HT-29 (cell line): ENCODE data around the gene PEX14. TPM values are rescaled to one million over a fixed set of nuclear protein-coding genes. Genes with fewer than 3 reads are reported as not detected.

ENCODE experiments used
- DNase-seq: peaks from one replicate; pipeline ENCODE4 v3.0.0-alpha.2; 2015; ENCODE audit warnings: low spot score
- total RNA-seq: library from RNA; depleted of rRNA; stranded (reverse); fragments of >200 nt; shearing (Covaris generic); gene quantifications from 2 replicates; pipeline ENCODE4 v1.2.3, GENCODE V29; 2014

The PEX14 gene
- total RNA-seq, 1 experiment from 2014 or later: 22.2 TPM

DNA sequence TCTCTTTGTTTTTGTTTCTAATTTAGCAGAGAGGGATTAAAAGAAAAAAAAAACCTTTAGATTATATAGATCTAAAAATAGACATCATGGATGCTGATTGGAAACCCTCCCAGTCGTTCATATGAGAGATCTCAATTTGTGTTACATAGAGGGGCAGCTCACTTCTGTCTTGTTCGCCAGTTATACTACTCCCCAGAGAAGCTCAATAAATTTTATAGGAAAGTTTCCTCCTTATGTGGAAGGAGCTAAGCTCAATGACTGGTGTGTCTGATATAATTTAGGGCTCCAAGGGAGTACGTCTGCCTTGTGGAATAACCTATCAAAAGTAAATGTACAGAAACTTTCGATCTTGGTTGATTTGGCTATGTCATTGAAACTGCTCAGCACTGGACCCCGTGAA, 117.6 kb downstream of the PEX14 start:
- no peak for DNase-seq

DNA sequence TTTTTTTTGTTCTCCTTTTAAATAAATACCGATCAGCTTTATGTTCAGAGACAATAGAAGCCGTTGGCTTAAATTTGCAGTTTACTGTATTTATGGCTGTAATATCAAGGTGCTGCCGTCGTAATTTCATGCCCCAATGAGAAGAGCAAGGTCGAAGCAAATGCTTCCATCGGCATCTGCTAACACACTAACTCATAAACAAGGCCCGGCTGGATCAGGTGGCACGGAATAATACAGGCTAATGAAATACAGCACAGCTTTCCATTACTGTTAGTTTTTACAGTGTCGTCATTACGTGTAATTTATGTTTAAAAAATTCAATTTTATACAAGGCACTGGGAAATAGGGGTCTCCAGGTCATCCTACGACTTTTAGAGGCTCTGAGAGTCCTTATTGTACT, 119.0 kb downstream of the PEX14 start:
- no peak for DNase-seq

- no peak for DNase-seq
These were observed 120.0 kb downstream of the PEX14 start for GRCh38 chr1:10594595-10595223.

- no peak for DNase-seq
These were observed 122.0 kb downstream of the PEX14 start for GRCh38 chr1:10596780-10597179.

GRCh38 chr1:10597492-10598388, 123.0 kb downstream of the PEX14 start:
- no peak for DNase-seq

- DNase-seq: peak; percentile 17
These were observed 123.6 kb downstream of the PEX14 start for GRCh38 chr1:10598389-10598702.

DNA sequence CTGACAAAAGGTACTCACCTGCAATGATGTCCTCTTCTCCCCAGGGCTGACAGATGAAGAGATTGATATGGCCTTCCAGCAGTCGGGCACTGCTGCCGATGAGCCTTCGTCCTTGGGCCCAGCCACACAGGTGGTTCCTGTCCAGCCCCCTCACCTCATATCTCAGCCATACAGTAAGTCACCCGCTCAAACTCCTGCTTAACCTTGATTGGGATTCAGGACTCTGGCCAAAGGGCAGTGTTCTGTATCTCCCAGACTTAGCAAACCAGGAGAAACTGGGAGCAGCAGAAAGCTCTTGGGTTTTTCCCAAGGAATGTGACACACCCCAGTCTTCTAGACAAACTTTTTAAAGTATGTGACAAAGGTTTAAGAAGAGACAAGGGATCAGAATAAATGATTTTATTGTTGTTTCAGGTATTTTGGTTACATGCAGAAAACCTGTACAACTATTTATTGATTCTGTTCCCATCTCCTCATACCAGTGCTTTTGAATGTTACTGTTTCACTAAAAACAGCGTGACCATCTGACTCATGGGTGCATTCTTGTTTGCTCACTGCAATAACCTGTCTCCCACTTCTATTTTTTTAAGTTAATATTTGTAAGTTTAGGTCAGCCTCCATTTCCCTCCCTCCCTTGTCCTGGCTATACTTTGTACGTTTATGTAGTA, 124.6 kb downstream of the PEX14 start:
- peak; percentile 56 for DNase-seq

GRCh38 chr1:10601342-10602070, 126.8 kb downstream of the PEX14 start:
- no peak for DNase-seq

DNA sequence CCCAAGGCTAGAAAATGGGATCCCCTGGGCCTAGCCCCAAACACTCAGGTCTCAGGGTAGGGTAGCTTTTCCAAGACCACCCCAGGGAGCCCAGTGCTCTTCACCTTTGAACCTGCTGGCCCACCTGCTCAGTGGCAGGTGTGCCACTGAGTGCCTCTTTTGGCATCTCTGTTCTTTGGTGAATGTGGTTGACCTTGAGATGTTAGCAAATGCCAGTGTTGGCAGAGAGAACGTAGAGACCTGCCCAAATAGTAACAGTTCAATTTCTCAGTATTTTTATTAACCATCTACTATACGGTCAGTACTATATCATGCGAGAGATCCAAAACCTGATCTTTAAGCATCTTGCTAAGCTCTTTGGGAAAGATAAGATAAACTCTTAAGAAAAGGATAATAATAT, 128.2 kb downstream of the PEX14 start:
- DNase-seq: no peak

DNA sequence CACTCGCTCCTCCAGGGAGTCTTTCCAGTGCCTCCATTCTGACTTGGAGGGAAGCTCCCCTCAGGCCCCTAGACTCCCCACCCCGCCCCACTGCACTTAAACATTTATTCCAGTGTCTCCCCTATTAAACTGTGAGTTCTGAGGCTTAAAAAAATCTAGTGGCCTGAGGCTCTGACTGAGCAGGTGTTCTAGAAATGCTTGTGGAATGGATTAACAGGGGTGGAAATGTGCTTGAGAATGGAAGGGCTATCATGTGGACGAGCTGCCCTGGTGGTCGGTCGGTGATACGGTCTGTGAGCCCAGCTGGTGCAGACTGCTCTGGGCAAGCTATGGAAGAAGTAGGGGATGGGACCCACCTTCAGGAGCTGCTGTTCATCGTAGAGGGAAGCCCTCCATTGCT, 130.2 kb downstream of the PEX14 start:
- no peak for DNase-seq

GRCh38 chr1:10606064-10606463, 131.3 kb downstream of the PEX14 start:
- no peak for DNase-seq

DNA sequence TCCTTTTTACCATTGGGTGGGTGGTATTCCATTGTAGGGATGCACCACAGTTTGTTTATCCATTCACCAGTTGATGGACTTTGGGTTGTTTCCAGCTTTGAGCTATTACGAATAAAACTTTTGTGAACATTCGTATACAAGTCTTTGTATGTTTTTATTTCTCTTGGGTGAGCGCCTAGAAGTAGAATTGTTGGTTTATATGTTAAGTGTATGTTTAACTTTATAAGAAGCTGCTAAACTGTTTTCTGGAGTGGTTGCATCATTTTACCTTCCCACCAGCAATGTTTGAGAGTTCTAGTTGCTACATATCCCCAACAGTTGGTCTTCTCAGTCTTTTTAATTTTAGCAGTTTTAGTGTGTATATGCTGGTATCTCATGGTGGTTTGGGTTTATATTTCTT, 132.5 kb downstream of the PEX14 start:
- DNase-seq: no peak

- no peak for DNase-seq
These were observed 133.9 kb downstream of the PEX14 start for GRCh38 chr1:10608690-10609089.

DNA sequence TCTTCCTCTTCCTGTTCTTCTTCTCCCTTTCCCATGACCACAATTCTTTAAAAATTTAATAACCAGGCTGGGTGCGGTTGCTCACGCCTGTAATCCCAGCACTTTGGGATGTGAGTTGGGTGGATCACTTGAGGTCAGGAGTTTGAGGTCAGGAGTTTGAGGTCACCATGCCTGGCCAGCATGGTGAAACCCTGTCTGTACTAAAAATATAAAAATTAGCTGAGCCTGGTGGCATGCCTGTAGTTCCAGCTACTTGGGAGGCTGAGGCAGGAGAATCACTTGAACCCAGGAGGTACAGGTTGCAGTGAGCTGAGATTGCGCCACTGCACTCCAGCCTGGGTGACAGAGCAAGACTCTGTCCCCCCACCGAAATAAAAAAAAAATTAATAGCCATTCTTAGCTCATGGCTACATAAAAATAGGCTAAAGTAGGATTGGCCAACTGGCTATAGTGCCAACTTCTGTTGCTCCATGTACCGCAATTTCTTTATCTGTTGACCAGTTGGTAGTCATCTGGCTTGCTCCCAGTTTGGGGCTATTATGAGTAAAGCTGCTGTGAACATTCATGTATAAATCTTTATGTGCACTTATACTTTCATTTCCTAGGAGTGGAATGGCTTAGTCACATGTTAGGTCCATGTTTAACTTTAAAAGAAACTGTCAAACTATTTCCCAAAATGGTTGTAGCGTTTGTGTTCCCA, 136.3 kb downstream of the PEX14 start:
- no peak for DNase-seq

DNA sequence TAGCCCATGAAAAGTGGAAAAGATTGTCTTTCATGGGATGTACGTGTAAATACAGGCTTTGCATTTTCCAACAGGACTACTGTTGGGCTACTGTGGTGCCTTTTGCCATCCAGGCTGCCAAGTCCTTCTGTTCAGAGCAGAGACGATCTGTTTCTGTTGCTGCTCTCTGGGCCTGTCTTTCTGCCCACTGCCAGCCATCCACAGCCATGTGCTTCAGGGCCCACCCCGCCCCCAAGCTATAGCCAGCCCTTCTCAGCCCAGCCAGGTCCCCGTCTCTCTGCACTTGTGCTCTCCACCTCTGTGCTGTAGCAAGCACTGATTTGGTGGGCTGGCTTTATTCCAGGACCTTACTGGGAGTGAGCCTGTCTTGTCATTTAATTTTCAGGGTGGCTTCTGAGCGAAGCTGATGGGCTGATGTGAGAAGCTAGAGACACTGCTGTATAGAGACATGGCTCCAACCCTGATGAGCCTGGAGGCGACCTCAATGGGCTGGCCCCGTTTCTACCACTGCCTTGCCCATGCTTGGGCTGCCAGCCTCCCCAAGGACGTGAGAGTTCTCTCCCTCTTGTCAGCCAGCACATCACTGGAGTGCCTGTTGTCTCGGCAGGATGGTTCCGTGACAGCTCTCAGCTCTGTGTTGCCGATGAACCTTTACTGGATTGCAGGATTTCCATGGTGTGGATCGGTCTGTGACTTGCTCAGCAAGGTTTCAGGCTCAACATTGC, 137.8 kb downstream of the PEX14 start:
- DNase-seq: no peak

- DNase-seq: no peak
These were observed 138.6 kb downstream of the PEX14 start for GRCh38 chr1:10613340-10613739.

- DNase-seq: no peak
These were observed 139.1 kb downstream of the PEX14 start for GRCh38 chr1:10613861-10614260.

DNA sequence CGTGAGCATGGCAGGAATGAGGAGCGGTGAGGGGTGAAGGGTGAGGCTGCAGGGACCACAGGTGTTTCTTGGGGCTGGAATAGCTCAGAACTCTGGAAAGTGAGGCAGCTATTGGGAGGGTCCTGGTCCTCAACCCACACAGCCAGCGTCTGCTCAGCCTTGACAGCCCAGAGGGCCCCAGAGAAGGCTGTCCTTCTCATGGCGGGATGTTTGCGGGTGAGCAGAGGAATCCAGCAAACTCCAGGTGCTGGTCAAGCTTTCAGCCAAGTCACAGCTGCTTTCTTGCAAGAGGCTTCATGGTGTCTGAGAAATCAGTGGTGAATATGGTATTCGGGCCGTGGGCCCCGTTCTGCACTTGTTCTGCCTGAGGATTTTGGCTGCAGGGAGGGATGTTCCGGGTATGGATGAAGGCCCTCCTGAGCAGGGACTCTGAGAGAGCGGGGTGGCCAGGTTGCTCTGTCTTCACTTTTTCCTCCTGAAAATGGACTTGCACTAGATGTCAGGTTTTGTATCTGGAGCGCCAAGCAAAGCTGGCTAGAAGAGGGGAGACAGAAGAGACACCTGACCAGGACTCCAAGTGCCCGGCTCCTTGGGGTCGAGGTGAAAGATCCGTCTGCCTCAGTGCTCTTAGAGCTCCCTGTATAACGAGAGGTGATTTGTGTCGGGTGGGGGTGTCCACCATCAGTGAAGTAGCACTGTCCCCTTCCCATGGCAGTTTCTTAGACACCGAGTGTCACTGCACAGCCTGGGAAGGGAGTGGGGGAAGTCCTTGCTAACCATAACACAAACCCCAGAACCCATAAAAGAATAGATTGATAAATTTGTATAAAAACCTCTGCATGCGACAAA, 139.9 kb downstream of the PEX14 start:
- no peak for DNase-seq

DNA sequence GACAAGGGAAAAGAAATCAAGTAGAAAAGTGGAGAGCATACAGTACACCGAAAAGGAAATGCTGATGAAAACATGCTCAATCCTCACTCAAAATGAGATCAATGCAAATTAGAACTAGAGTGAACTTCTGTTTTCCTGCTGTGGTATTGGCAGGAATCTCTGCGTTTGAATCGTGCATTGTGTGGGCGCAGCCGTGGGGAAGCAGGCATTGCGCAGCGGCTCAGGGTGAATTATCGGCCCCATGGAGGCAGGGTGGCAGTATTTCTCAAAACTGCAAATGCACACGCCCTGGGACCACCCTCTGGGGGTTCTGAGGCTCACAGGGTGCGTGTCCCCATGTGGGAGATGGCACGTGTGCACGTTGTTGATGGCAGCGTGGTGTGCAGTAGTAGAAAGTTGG, 140.6 kb downstream of the PEX14 start:
- DNase-seq: no peak
